RWPE2 (cell line): ENCODE results near the gene PFN3.

Experiments used
- ATAC-seq: fragments of 200-7000 bp; cut with Tn5 transposase; 3 replicates; pipeline ENCODE4 v1.9.1; 2021; ENCODE audit warnings: low read depth
- DNase-seq: peaks from one replicate; pipeline ENCODE4 v3.0.0-alpha.2; 2020; ENCODE audit warnings: low spot score
- H3K27ac ChIP-seq: fragments of 450-650 bp; 2 replicates; pipeline ENCODE4 v1.5.1; 2017; ENCODE audit warnings: mild to moderate bottlenecking; ENCODE audit not compliant: poor library complexity, severe bottlenecking
- H3K27me3 ChIP-seq: fragments of 250-450 bp; sonication (Bioruptor Pico); 2 replicates; pipeline ENCODE4 v1.5.1; 2021; ENCODE audit warnings: mild to moderate bottlenecking, moderate library complexity; ENCODE audit not compliant: insufficient read depth, poor library complexity, severe bottlenecking
- H3K36me3 ChIP-seq: fragments of 250-450 bp; sonication (Bioruptor Pico); 2 replicates; pipeline ENCODE4 v1.5.1; 2020; ENCODE audit warnings: low read depth, mild to moderate bottlenecking, moderate library complexity
- H3K4me1 ChIP-seq: fragments of 250-450 bp; sonication (Bioruptor Pico); 2 replicates; pipeline ENCODE4 v1.5.1; 2021; ENCODE audit warnings: mild to moderate bottlenecking, moderate library complexity; ENCODE audit not compliant: insufficient read depth, poor library complexity, severe bottlenecking
- H3K4me3 ChIP-seq: fragments of 250-450 bp; sonication (Bioruptor Pico); 2 replicates; pipeline ENCODE4 v1.5.1; 2021; ENCODE audit warnings: mild to moderate bottlenecking, moderate library complexity; ENCODE audit not compliant: severe bottlenecking
- H3K9me3 ChIP-seq: fragments of 250-450 bp; sonication (Bioruptor Pico); 2 replicates; pipeline ENCODE4 v1.5.1; 2021; ENCODE audit warnings: mild to moderate bottlenecking, moderate library complexity; ENCODE audit not compliant: severe bottlenecking
- CTCF ChIP-seq: fragments of 450-650 bp; IDR thresholded peaks from one replicate; pipeline ENCODE4 v1.5.1; 2017; ENCODE audit warnings: mild to moderate bottlenecking, moderate library complexity; ENCODE audit not compliant: poor library complexity, severe bottlenecking

PFN3 gene

DNA sequence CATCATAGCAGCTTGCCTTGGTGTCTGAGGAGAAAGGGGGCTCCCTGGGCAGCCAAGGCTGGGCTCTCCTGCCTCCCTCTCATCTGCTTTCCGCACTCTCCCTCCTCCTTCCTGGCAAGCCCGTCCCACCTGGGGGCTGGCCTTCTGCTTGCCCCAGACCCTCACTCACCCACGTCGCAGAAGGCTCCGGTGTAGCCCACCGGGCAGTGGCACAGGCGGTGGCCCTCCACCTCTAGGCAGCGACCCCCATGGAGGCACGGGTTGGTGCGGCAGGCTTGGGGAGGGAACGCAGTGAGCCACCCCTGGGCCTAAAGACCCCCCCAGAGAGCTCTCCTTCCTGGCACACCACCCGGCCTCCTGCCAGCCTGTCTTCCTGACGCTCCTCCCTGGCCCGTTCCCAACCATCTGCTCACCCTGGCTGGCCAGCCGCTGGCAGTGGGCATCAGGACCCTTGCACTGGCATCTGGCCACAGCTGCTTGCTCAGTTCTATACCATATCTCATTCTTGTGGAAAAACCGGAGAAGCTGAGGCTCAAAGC is 4.2 kb upstream of the PFN3 start:
- H3K4me1 ChIP-seq: peaks cover 5% of the 10 kb centered on the region
- no peak for TF ChIP-seq CTCF
- no peaks in the 10 kb centered on the region; the same call in 1 of the 2 replicates for H3K36me3 ChIP-seq
- peak overlapping the region; percentile 46 for H3K27ac ChIP-seq
- peak overlapping the region; percentile 45 for H3K4me3 ChIP-seq
- DNase-seq: no peak
- H3K9me3 ChIP-seq: no peaks in the 10 kb centered on the region
- no peak for ATAC-seq
- H3K27me3 ChIP-seq: no peaks in the 10 kb centered on the region

DNA sequence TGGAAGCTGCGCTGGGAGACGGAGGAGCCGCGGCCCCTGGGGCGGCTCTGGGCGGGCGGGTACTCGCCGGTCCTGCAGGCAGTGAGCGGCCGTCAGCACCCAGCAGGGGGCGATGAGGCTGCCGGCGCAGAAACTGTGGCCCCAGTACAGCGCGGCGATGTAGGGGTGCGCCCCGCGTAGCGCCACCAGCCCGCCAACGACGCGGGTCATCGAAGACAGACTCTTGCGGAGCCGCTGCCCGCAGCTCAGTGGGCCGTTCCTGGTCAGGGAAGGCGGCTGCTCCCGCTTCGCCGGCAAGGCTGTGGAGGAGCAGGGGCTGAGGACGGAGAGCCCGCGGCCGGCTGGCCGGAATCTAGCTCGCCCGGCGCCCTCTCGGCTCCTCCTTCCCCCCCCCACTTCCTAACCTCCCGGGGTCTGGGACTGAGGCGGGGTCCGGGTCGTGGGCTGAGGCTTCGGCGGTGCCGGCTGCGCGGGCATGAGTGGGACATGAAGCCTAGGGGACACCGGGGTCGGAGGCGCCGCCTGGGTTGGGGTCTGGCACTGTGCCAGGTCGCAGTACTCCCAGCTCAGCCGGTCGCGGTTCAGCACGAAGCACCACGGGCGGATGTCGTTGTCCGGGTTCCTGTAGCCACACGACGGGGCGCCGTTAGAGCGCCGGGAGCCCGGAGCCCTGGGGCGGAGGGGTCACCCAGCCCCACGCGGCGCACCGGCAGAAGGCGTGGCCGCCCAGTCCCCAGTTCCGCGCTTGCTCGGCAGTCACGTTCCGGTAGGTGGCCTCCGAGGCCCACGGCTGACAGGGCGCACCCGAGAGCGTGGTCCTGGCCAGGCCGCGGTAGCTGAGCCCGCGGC is 3.6 kb upstream of the PFN3 start:
- peak; percentile 90 for DNase-seq
- H3K36me3 ChIP-seq: no peaks in the 10 kb centered on the region; the same call in 1 of the 2 replicates
- H3K4me1 ChIP-seq: peaks cover 5% of the 10 kb centered on the region
- H3K9me3 ChIP-seq: no peaks in the 10 kb centered on the region
- H3K4me3 ChIP-seq: peak overlapping the region; percentile 45
- peak; percentile 74 for ATAC-seq
- no peaks in the 10 kb centered on the region for H3K27me3 ChIP-seq
- TF ChIP-seq CTCF: peak; percentile 79
- peak overlapping the region; percentile 46 for H3K27ac ChIP-seq

GRCh38 chr5:177403102-177403791 is 2.8 kb upstream of the PFN3 start:
- Histone ChIP-seq H3K9me3 (no peaks in the 10 kb centered on the region), H3K27me3 (no peaks in the 10 kb centered on the region), H3K27ac (peak overlapping the region; percentile 46), H3K4me1 (peaks cover 5% of the 10 kb centered on the region), H3K4me3 (peak overlapping the region; percentile 45), H3K36me3 (no peaks in the 10 kb centered on the region; the same call in 1 of the 2 replicates)
- ATAC-seq (peak; percentile 43), DNase-seq (peak; percentile 81)
- no peak for TF ChIP-seq CTCF

GRCh38 chr5:177402271-177403043 is 2.0 kb upstream of the PFN3 start:
- H3K27ac ChIP-seq: peak overlapping the region; percentile 46
- H3K27me3 ChIP-seq: no peaks in the 10 kb centered on the region
- H3K9me3 ChIP-seq: no peaks in the 10 kb centered on the region
- H3K36me3 ChIP-seq: no peaks in the 10 kb centered on the region; the same call in 1 of the 2 replicates
- DNase-seq (peak; percentile 94), ATAC-seq (peak; percentile 75)
- TF ChIP-seq CTCF: peak; percentile 83
- peak overlapping the region; percentile 45 for H3K4me3 ChIP-seq
- H3K4me1 ChIP-seq: peaks cover 5% of the 10 kb centered on the region
